AG04449 (cell line): ENCODE results near the gene KCNQ1OT1.
A peak's percentile ranks its signal among the peaks of the same experiment; 100 is the strongest.

Experiments
- CTCF ChIA-PET: fragments of 350-600 bp; formaldehyde crosslinking; extraction: SDS; loops from one replicate; lab custom pipeline; 2021; ENCODE audit warnings: antibody characterized with exemption; lab: Yijun Ruan, JAX
- POLR2A ChIA-PET: fragments of 400-600, 350-600 bp; formaldehyde crosslinking; extraction: SDS; loops from one replicate; lab custom pipeline; 2020; ENCODE audit warnings: antibody characterized with exemption, inconsistent platforms; lab: Yijun Ruan, JAX
- DNase-seq: peaks from one replicate; pipeline ENCODE4 v3.0.0-alpha.2; 2010; ENCODE audit warnings: low read depth, low spot score
- H3K4me3 ChIP-seq: 2 replicates; pipeline ENCODE4 v1.5.1; 2011; ENCODE audit warnings: low read depth, mild to moderate bottlenecking, control low read depth, low read length
- CTCF ChIP-seq: IDR thresholded peaks from one replicate; pipeline ENCODE4 v1.5.1; 2011; ENCODE audit warnings: mild to moderate bottlenecking, moderate library complexity, low read length, control low read depth, inconsistent platforms; ENCODE audit not compliant: insufficient read depth; ENCODE audit errors: missing control alignments

KCNQ1OT1 gene

GRCh38 chr11:2701230-2701629 lies 1.4 kb upstream of the KCNQ1OT1 start:
- no peak overlapping the region for H3K4me3 ChIP-seq
- CTCF ChIA-PET = interaction anchor here (1.0 to 1.5 kb wide), 2 partner anchors 43 to 187 kb away, joined by 3 to 4 read pairs; no protein-coding TSS in a partner anchor
- POLR2A ChIA-PET = no interaction called here
- DNase-seq = no peak
- TF ChIP-seq CTCF = no peak

GRCh38 chr11:2700415-2701211 lies 819 bp upstream of the KCNQ1OT1 start:
- H3K4me3 ChIP-seq = peak overlapping the region; percentile 62
- DNase-seq = no peak
- ChIA-PET CTCF (no interaction called here), POLR2A (interaction anchor here (0.7 to 1.1 kb wide), 10 partner anchors 8 to 184 kb away, joined by 3 to 11 read pairs (median 4); no protein-coding TSS in a partner anchor)
- no peak for TF ChIP-seq CTCF

GRCh38 chr11:2699185-2699530 lies 636 bp downstream of the KCNQ1OT1 start:
- POLR2A ChIA-PET = interaction anchor here (0.6 to 1.0 kb wide), 4 partner anchors 12 to 974 kb away, joined by 3 to 11 read pairs (median 4); no protein-coding TSS in a partner anchor
- CTCF ChIA-PET = no interaction called here
- H3K4me3 ChIP-seq = peak overlapping the region; percentile 77
- DNase-seq = no peak
- no peak for TF ChIP-seq CTCF

- ChIA-PET POLR2A (interaction anchor here (0.6 kb wide), 2 partner anchors 11 to 975 kb away, joined by 3 read pairs; no protein-coding TSS in a partner anchor), CTCF (interaction anchor here (0.9 kb wide), 1 partner anchor 189 kb away, joined by 3 read pairs; no protein-coding TSS in a partner anchor)
- no peak for TF ChIP-seq CTCF
- no peak for DNase-seq
- H3K4me3 ChIP-seq = peak overlapping the region; percentile 77
Measured at GRCh38 chr11:2698386-2699184, 1.2 kb downstream of the KCNQ1OT1 start.

- DNase-seq = no peak
- TF ChIP-seq CTCF = no peak
- CTCF ChIA-PET = interaction anchor here (0.9 kb wide), 1 partner anchor 190 kb away, joined by 3 read pairs; no protein-coding TSS in a partner anchor
- POLR2A ChIA-PET = no interaction called here
- H3K4me3 ChIP-seq = peak overlapping the region; percentile 77
Measured at GRCh38 chr11:2697866-2698265, 1.9 kb downstream of the KCNQ1OT1 start.

- TF ChIP-seq CTCF = no peak
- DNase-seq = no peak
- ChIA-PET POLR2A (no interaction called here), CTCF (interaction anchor here (0.7 to 1.2 kb wide), 3 partner anchors 13 to 195 kb away, joined by 3 to 4 read pairs (median 3); no protein-coding TSS in a partner anchor)
- H3K4me3 ChIP-seq = no peak overlapping the region
Measured at GRCh38 chr11:2696455-2696854, 3.3 kb downstream of the KCNQ1OT1 start.
